Prostate gland (tissue), 2 donors: ENCODE measurements around the gene MR1.
"Not testable (repeated sequence)": the region's sequence is repeated elsewhere in the genome, so short reads cannot be mapped to it uniquely, and the experiment has no call there.

Experiments used
- CTCF ChIP-seq, 4 experiments: fragments of 200-600 bp in 2 of 4; fragments of 450-650 bp in 2 of 4; sonication (generic) in 2 of 4; IDR thresholded peaks; 1 replicate in 3 of 4; 2 replicates in 1 of 4; pipeline ENCODE4 v1.5.1; 2016 to 2019; ENCODE audit warnings: antibody characterized with exemption in 4 of 4, mild to moderate bottlenecking in 2 of 4, moderate library complexity in 2 of 4
- POLR2A ChIP-seq: fragments of 450-650 bp; IDR thresholded peaks from one replicate; pipeline ENCODE4 v1.6.1; 2016; ENCODE audit warnings: antibody characterized with exemption, mild to moderate bottlenecking
- POLR2AphosphoS5 ChIP-seq: sonication (generic); formaldehyde crosslinking; IDR thresholded peaks from one replicate; pipeline ENCODE4 v1.6.1; 2017; ENCODE audit warnings: antibody characterized with exemption

- TF ChIP-seq CTCF (IDR thresholded peaks at IDR 0.05); POLR2A; POLR2AphosphoS5: not testable (repeated sequence)
Measured at GRCh38 chr1:181035210-181035609, 1.4 kb downstream of the MR1 start.
